Mucosa of rectum (tissue), 2 donors: ENCODE results near the gene TRAPPC1.

Experiments used
- H3K27ac ChIP-seq, 2 donors: one replicate each; pipeline ENCODE4 v1.7.0; 2013; ENCODE audit warnings: inconsistent platforms in 2 of 2, low read depth in 2 of 2, low read length in 2 of 2
- H3K27me3 ChIP-seq, 2 donors: one replicate each; pipeline ENCODE4 v1.7.0; 2013; ENCODE audit warnings: low read length in 2 of 2; ENCODE audit not compliant: control insufficient read depth in 2 of 2, insufficient read depth in 2 of 2
- H3K36me3 ChIP-seq, 2 donors: one replicate each; pipeline ENCODE4 v1.7.0; 2013; ENCODE audit warnings: low read length in 2 of 2; ENCODE audit not compliant: control insufficient read depth in 2 of 2, insufficient read depth in 2 of 2
- H3K4me1 ChIP-seq, 2 donors: one replicate each; pipeline ENCODE4 v1.7.0; 2013; ENCODE audit warnings: low read length in 2 of 2, mild to moderate bottlenecking in 1 of 2; ENCODE audit not compliant: control insufficient read depth in 2 of 2, insufficient read depth in 2 of 2
- H3K4me3 ChIP-seq, 2 donors: one replicate each; pipeline ENCODE4 v1.7.0; 2013; ENCODE audit warnings: low read length in 2 of 2
- H3K9ac ChIP-seq, 2 donors: one replicate each; pipeline ENCODE4 v1.7.0; 2013; ENCODE audit warnings: low read length in 2 of 2, low read depth in 1 of 2, mild to moderate bottlenecking in 1 of 2
- H3K9me3 ChIP-seq, 2 donors: one replicate each; pipeline ENCODE4 v1.7.0; 2013; ENCODE audit warnings: low read length in 2 of 2; ENCODE audit not compliant: control insufficient read depth in 2 of 2
- donor health status: healthy.
- donor health status: Normal muscosa, but diverticular disease.

TRAPPC1 gene

GRCh38 chr17:7944326-7944725 is 12.6 kb upstream of the TRAPPC1 start:
- peaks cover 50 to 76% of the 10 kb centered on the region in 2 donors for H3K36me3 ChIP-seq
- no peak overlapping the region for H3K4me3 ChIP-seq
- H3K27ac ChIP-seq, result no peak overlapping the region
- H3K9me3 ChIP-seq, result no peaks in the 10 kb centered on the region
- H3K27me3 ChIP-seq, result no peaks in the 10 kb centered on the region
- H3K4me1 ChIP-seq, result no peaks in the 10 kb centered on the region
- H3K9ac ChIP-seq, result no peak overlapping the region

GRCh38 chr17:7943291-7943690 is 11.5 kb upstream of the TRAPPC1 start:
- H3K9me3 ChIP-seq, result no peaks in the 10 kb centered on the region
- H3K4me1 ChIP-seq, result no peaks in the 10 kb centered on the region
- H3K4me3 ChIP-seq, result no peak overlapping the region
- H3K9ac ChIP-seq, result no peak overlapping the region
- H3K36me3 ChIP-seq, result peaks cover 50 to 70% of the 10 kb centered on the region in 2 donors
- no peak overlapping the region for H3K27ac ChIP-seq
- H3K27me3 ChIP-seq, result no peaks in the 10 kb centered on the region

- Histone ChIP-seq H3K9ac (no peak overlapping the region), H3K36me3 (peaks cover 49 to 65% of the 10 kb centered on the region in 2 donors), H3K4me1 (no peaks in the 10 kb centered on the region), H3K27me3 (no peaks in the 10 kb centered on the region), H3K27ac (no peak overlapping the region), H3K4me3 (no peak overlapping the region), H3K9me3 (no peaks in the 10 kb centered on the region)
Observed at GRCh38 chr17:7940743-7941142, 9.0 kb upstream of the TRAPPC1 start.

- no peaks in the 10 kb centered on the region for H3K9me3 ChIP-seq
- H3K27me3 ChIP-seq, result no peaks in the 10 kb centered on the region
- no peak overlapping the region for H3K27ac ChIP-seq
- H3K4me1 ChIP-seq, result no peaks in the 10 kb centered on the region
- no peak overlapping the region for H3K4me3 ChIP-seq
- peaks cover 47 to 64% of the 10 kb centered on the region in 2 donors for H3K36me3 ChIP-seq
- H3K9ac ChIP-seq, result no peak overlapping the region
Observed at GRCh38 chr17:7940034-7940433, 8.3 kb upstream of the TRAPPC1 start.

GRCh38 chr17:7935859-7936258 is 4.1 kb upstream of the TRAPPC1 start:
- H3K4me1 ChIP-seq, result peaks cover 13 to 16% of the 10 kb centered on the region in 2 donors
- no peak overlapping the region for H3K27ac ChIP-seq
- H3K9me3 ChIP-seq, result no peaks in the 10 kb centered on the region
- H3K27me3 ChIP-seq, result no peaks in the 10 kb centered on the region
- H3K4me3 ChIP-seq, result no peak overlapping the region
- peaks cover 27 to 38% of the 10 kb centered on the region in 2 donors for H3K36me3 ChIP-seq
- H3K9ac ChIP-seq, result no peak overlapping the region

- Histone ChIP-seq H3K27me3 (no peaks in the 10 kb centered on the region), H3K9ac (peak overlapping the region; percentile 92 to 95), H3K27ac (peak overlapping the region; percentile 74 to 88), H3K4me1 (peaks cover 13 to 16% of the 10 kb centered on the region in 2 donors), H3K36me3 (peaks cover 7 to 19% of the 10 kb centered on the region in 2 donors), H3K4me3 (peak overlapping the region; percentile 93 to 99), H3K9me3 (no peaks in the 10 kb centered on the region)
Observed at GRCh38 chr17:7932949-7933348, 1.2 kb upstream of the TRAPPC1 start.

GRCh38 chr17:7932483-7932891 is 741 bp upstream of the TRAPPC1 start:
- Histone ChIP-seq H3K27ac (peak overlapping the region; percentile 74 to 88), H3K27me3 (no peaks in the 10 kb centered on the region), H3K9ac (peak overlapping the region; percentile 92 to 95), H3K4me3 (peak overlapping the region; percentile 93 to 99), H3K36me3 (peaks cover 7 to 19% of the 10 kb centered on the region in 2 donors), H3K9me3 (no peaks in the 10 kb centered on the region), H3K4me1 (peaks cover 13 to 16% of the 10 kb centered on the region in 2 donors)

- no peaks in the 10 kb centered on the region for H3K9me3 ChIP-seq
- H3K4me1 ChIP-seq, result peaks cover 13 to 16% of the 10 kb centered on the region in 2 donors
- peak overlapping the region; percentile 78 to 99 for H3K4me3 ChIP-seq
- H3K27ac ChIP-seq, result peak overlapping the region; percentile 61 to 88
- H3K36me3 ChIP-seq, result peaks cover 3 to 6% of the 10 kb centered on the region in 2 donors
- no peaks in the 10 kb centered on the region for H3K27me3 ChIP-seq
- H3K9ac ChIP-seq, result peak overlapping the region; percentile 73 to 95
Observed at GRCh38 chr17:7930841-7931631, 710 bp downstream of the TRAPPC1 start.

- Histone ChIP-seq H3K27ac (no peak within 1 kb of the TSS), H3K4me3 (no peak within 1 kb of the TSS), H3K9me3 (no peaks in the 10 kb centered on the region), H3K36me3 (no peaks in the 10 kb centered on the region), H3K9ac (no peak within 1 kb of the TSS), H3K27me3 (no peaks in the 10 kb centered on the region), H3K4me1 (peaks cover 13 to 16% of the 10 kb centered on the region in 2 donors)
Observed at GRCh38 chr17:7929158-7930023, 2.4 kb downstream of the TRAPPC1 start, which contains the start of gene KCNAB3. Gene KCNAB3, minus strand, starts transcription at chr17:7929856. Its CDS starts 421 bp downstream, at chr17:7929435.

GRCh38 chr17:7927596-7927995 is 4.2 kb downstream of the TRAPPC1 start:
- H3K36me3 ChIP-seq, result no peaks in the 10 kb centered on the region
- no peak overlapping the region for H3K9ac ChIP-seq
- no peaks in the 10 kb centered on the region for H3K27me3 ChIP-seq
- no peaks in the 10 kb centered on the region for H3K9me3 ChIP-seq
- H3K4me3 ChIP-seq, result no peak overlapping the region
- no peak overlapping the region for H3K27ac ChIP-seq
- H3K4me1 ChIP-seq, result peaks cover 10 to 12% of the 10 kb centered on the region in 2 donors
